HEK293 (cell line): ENCODE measurements around the gene NCDN.
A peak's percentile ranks its signal among the peaks of the same experiment; 100 is the strongest.

Source experiments
- CTCF ChIP-seq: fragments of 450-650 bp; formaldehyde crosslinking; IDR thresholded peaks from 2 replicates; pipeline ENCODE4 v1.5.1; 2016; ENCODE audit warnings: missing biosample characterization, missing genetic modification characterization
- PBX3 ChIP-seq: sonication (generic); formaldehyde crosslinking; IDR thresholded peaks from 2 replicates; pipeline ENCODE4 v1.8.1; 2022; ENCODE audit warnings: mild to moderate bottlenecking, moderate library complexity, missing genetic modification reagents
- ZBTB21 ChIP-seq: fragments of 450-650 bp; formaldehyde crosslinking; IDR thresholded peaks from 2 replicates; pipeline ENCODE4 v1.5.1; 2017; ENCODE audit warnings: missing biosample characterization, missing genetic modification characterization
- ZNF138 ChIP-seq: fragments of 450-650 bp; formaldehyde crosslinking; IDR thresholded peaks from 2 replicates; pipeline ENCODE4 v1.5.1; 2016; ENCODE audit warnings: missing biosample characterization, missing genetic modification characterization, borderline replicate concordance
- ZNF529 ChIP-seq: fragments of 450-650 bp; formaldehyde crosslinking; IDR thresholded peaks from 2 replicates; pipeline ENCODE4 v1.5.1; 2017; ENCODE audit warnings: missing genetic modification characterization, missing biosample characterization; ENCODE audit not compliant: insufficient replicate concordance
- ZNF585B ChIP-seq: fragments of 450-650 bp; formaldehyde crosslinking; IDR thresholded peaks from 2 replicates; pipeline ENCODE4 v1.5.1; 2016; ENCODE audit warnings: missing biosample characterization, missing genetic modification characterization

- TF ChIP-seq ZNF585B (tag by site-specific recombination) (no peak), PBX3 (CRISPR knock-in tag) (no peak), ZNF529 (tag by site-specific recombination) (no peak), ZNF138 (no peak), ZBTB21 (tag by site-specific recombination) (no peak), CTCF (tag by site-specific recombination) (peak; percentile 83)
These were observed 12.6 kb upstream of the NCDN start for GRCh38 chr1:35544976-35545375.
